HEK293T (cell line): ENCODE measurements around the gene AKAP6.

Source experiments
- CTCF ChIA-PET: fragments of 350-600 bp; formaldehyde crosslinking; extraction: SDS; loops from one replicate; lab custom pipeline; 2021; ENCODE audit warnings: antibody characterized with exemption, inconsistent platforms; lab: Yijun Ruan, JAX
- POLR2A ChIA-PET: fragments of 350-600 bp; formaldehyde crosslinking; extraction: SDS; loops from one replicate; lab custom pipeline; 2020; ENCODE audit warnings: antibody characterized with exemption, inconsistent platforms; lab: Yijun Ruan, JAX
- DNase-seq: peaks from one replicate; pipeline ENCODE4 v3.0.0; 2012; ENCODE audit warnings: mixed read lengths; ENCODE audit errors: extremely low spot score
- ARNT ChIP-seq: fragments of 450-650 bp; IDR thresholded peaks from 2 replicates; pipeline ENCODE4 v1.6.1; 2017; ENCODE audit warnings: mild to moderate bottlenecking
- BHLHE40 ChIP-seq: fragments of 450-650 bp; IDR thresholded peaks from 2 replicates; pipeline ENCODE4 v1.6.1; 2016; ENCODE audit warnings: mild to moderate bottlenecking, moderate library complexity, borderline replicate concordance
- CTBP1 ChIP-seq: fragments of 450-650 bp; IDR thresholded peaks from 2 replicates; pipeline ENCODE4 v1.6.1; 2016; ENCODE audit warnings: borderline replicate concordance
- ELF4 ChIP-seq: fragments of 450-650 bp; IDR thresholded peaks from 2 replicates; pipeline ENCODE4 v1.6.1; 2017; ENCODE audit warnings: antibody characterized with exemption
- FOXA1 ChIP-seq: fragments of 450-650 bp; IDR thresholded peaks from 2 replicates; pipeline ENCODE4 v1.6.1; 2016; ENCODE audit warnings: mild to moderate bottlenecking
- FOXK2 ChIP-seq: fragments of 450-650 bp; IDR thresholded peaks from 2 replicates; pipeline ENCODE4 v1.6.1; 2016; ENCODE audit warnings: mild to moderate bottlenecking
- FOXM1 ChIP-seq: fragments of 450-650 bp; IDR thresholded peaks from 2 replicates; pipeline ENCODE4 v1.6.1; 2017; ENCODE audit warnings: mild to moderate bottlenecking, borderline replicate concordance
- HDGF ChIP-seq: fragments of 450-650 bp; IDR thresholded peaks from 2 replicates; pipeline ENCODE4 v1.6.1; 2017; ENCODE audit warnings: antibody characterized with exemption, borderline replicate concordance
- L3MBTL2 ChIP-seq: fragments of 450-650 bp; conservative IDR thresholded peaks from 2 replicates; pipeline ENCODE4 v1.6.1; 2016; ENCODE audit warnings: mild to moderate bottlenecking
- LEF1 ChIP-seq: fragments of 450-650 bp; IDR thresholded peaks from 2 replicates; pipeline ENCODE4 v1.6.1; 2017; ENCODE audit warnings: mild to moderate bottlenecking, borderline replicate concordance
- NFRKB ChIP-seq: fragments of 450-650 bp; IDR thresholded peaks from 2 replicates; pipeline ENCODE4 v1.6.1; 2016; ENCODE audit warnings: mild to moderate bottlenecking, moderate library complexity
- PKNOX1 ChIP-seq: fragments of 450-650 bp; IDR thresholded peaks from 2 replicates; pipeline ENCODE4 v1.6.1; 2016
- SP1 ChIP-seq: fragments of 450-650 bp; IDR thresholded peaks from 2 replicates; pipeline ENCODE4 v1.6.1; 2017
- SUZ12 ChIP-seq: fragments of 450-650 bp; IDR thresholded peaks from 2 replicates; pipeline ENCODE4 v1.6.1; 2016; ENCODE audit warnings: mild to moderate bottlenecking
- TARDBP ChIP-seq: fragments of 450-650 bp; IDR thresholded peaks from 2 replicates; pipeline ENCODE4 v1.6.1; 2016
- ZNF384 ChIP-seq: fragments of 450-650 bp; IDR thresholded peaks from 2 replicates; pipeline ENCODE4 v1.6.1; 2016

The AKAP6 gene

GRCh38 chr14:32738206-32738871, 409.2 kb downstream of the AKAP6 start:
- CTCF ChIA-PET = no interaction called here
- no peak for DNase-seq
- POLR2A ChIA-PET = no interaction called here
- no peak for TF ChIP-seq SP1
- no peak for TF ChIP-seq L3MBTL2
- no peak for TF ChIP-seq FOXK2
- no peak for TF ChIP-seq LEF1
- no peak for TF ChIP-seq CTBP1
- TF ChIP-seq ELF4 = no peak
- TF ChIP-seq PKNOX1 = no peak
- TF ChIP-seq ARNT = no peak
- TF ChIP-seq FOXA1 = no peak
- TF ChIP-seq ZNF384 = no peak
- TF ChIP-seq FOXM1 = no peak
- no peak for TF ChIP-seq HDGF

DNA sequence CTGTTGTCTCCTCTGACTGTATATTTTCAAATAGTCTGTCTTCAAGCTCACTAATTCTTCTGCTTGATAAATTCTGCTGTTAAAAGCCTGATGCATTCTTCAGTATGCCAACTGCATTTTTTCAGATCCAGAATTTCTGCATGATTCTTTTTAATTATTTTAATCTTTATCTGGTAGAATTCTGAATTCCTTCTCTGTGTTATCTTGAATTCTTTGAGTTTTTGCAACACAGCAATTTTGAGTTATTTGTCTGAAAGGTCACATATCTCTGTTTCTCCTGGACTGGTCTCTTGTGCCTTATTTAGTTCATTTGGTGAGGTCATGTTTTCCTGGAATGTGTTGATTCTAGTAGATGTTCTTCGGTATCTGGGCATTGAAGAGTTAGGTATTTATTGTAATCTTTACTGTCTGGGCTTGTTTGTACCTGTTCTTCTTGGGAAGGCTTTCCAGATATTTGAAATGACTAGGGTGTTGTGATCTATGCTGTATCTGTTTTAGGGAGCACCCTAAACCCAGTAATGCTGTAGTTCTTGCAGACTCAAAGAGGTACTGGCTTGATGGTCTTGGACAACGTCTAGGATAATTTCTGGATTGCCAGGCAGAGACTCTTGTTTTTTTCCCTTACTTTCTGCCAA, 415.8 kb downstream of the AKAP6 start:
- ChIA-PET POLR2A (no interaction called here), CTCF (no interaction called here)
- no peak for TF ChIP-seq SUZ12
- TF ChIP-seq FOXK2 = no peak
- TF ChIP-seq HDGF = no peak
- TF ChIP-seq ZNF384 = no peak
- TF ChIP-seq LEF1 = no peak
- no peak for TF ChIP-seq SP1
- TF ChIP-seq TARDBP = no peak
- TF ChIP-seq FOXA1 = no peak
- no peak for TF ChIP-seq FOXM1
- no peak for TF ChIP-seq ELF4
- no peak for TF ChIP-seq PKNOX1
- no peak for TF ChIP-seq CTBP1
- no peak for TF ChIP-seq BHLHE40
- no peak for TF ChIP-seq L3MBTL2
- TF ChIP-seq NFRKB = no peak
- no peak for TF ChIP-seq ARNT
- DNase-seq = no peak

GRCh38 chr14:32754209-32754608, 425.1 kb downstream of the AKAP6 start:
- no peak for DNase-seq
- ChIA-PET CTCF (no interaction called here), POLR2A (no interaction called here)
- no peak for TF ChIP-seq PKNOX1
- no peak for TF ChIP-seq LEF1
- TF ChIP-seq ELF4 = no peak
- TF ChIP-seq BHLHE40 = no peak
- no peak for TF ChIP-seq SP1
- no peak for TF ChIP-seq FOXA1
- no peak for TF ChIP-seq FOXK2
- TF ChIP-seq ARNT = no peak
- no peak for TF ChIP-seq NFRKB
- no peak for TF ChIP-seq TARDBP
- no peak for TF ChIP-seq FOXM1
- no peak for TF ChIP-seq SUZ12

GRCh38 chr14:32756173-32756572, 427.1 kb downstream of the AKAP6 start:
- ChIA-PET POLR2A (no interaction called here), CTCF (interaction anchor here (0.7 kb wide), 1 partner anchor 215 kb away, joined by 3 read pairs; no protein-coding TSS in a partner anchor)
- TF ChIP-seq FOXA1 (no peak), LEF1 (no peak), ARNT (no peak), FOXM1 (no peak), HDGF (no peak), NFRKB (no peak), L3MBTL2 (no peak), ELF4 (no peak), PKNOX1 (no peak), TARDBP (no peak), SUZ12 (no peak), FOXK2 (no peak), BHLHE40 (no peak), SP1 (no peak), ZNF384 (no peak), CTBP1 (no peak)
- no peak for DNase-seq

DNA sequence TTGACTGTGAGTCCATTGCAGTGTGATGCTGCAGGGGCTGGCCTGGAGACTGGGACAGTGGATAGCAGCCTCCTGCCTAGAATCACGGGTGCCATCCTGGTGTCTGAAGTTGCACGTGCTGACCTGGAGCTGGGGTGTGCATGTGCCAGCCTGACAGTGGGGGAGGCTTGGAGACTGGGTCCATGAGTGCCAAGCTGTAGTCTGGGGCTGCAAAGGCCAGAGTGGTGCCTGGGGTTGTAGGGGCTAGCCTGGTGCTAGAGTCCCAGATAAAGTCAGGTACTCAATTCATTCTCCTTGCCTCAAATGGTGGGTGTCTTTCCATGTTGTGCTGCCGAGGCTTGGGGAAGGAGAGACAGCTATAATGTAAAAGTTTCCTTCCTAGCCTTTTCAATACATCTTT, 427.7 kb downstream of the AKAP6 start:
- CTCF ChIA-PET = interaction anchor here (0.7 kb wide), 1 partner anchor 216 kb away, joined by 3 read pairs; no protein-coding TSS in a partner anchor
- TF ChIP-seq ELF4 (no peak), SUZ12 (no peak), LEF1 (no peak), FOXK2 (no peak), FOXA1 (no peak), ARNT (no peak), BHLHE40 (no peak), SP1 (no peak), L3MBTL2 (no peak)
- DNase-seq = no peak
- POLR2A ChIA-PET = no interaction called here
